HG03457 (cell line): ENCODE results near the gene LCP2.

Source experiments
- ATAC-seq: cut with Tn5 transposase; IDR thresholded peaks from one replicate; pipeline ENCODE4 v1.9.1; 2021; ENCODE audit warnings: moderate number of reproducible peaks; ENCODE audit not compliant: unreplicated experiment

Gene LCP2

GRCh38 chr5:170220191-170220590 is 77.4 kb downstream of the LCP2 start:
- ATAC-seq: no peak

DNA sequence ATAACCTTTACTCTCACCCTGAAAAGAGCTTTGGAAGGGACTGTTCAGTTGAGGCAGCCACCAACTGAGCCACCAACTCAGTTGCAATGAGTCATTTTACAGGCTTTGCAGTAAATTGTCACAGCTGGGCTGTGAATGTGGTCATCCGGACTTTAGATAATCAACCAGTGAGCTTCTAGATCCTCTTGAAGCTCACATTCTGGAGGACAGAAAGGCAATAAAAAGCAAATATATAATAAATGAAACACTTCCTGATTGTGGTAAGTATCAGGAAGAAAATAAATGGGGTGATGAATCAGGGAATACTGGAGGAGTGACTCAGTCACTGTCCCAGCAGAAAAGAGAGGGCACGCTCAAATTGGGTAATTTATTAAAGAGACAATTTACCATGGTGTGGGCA is 78.0 kb downstream of the LCP2 start:
- no peak for ATAC-seq

- ATAC-seq: no peak
Measured at GRCh38 chr5:170218726-170219125, 78.9 kb downstream of the LCP2 start.

DNA sequence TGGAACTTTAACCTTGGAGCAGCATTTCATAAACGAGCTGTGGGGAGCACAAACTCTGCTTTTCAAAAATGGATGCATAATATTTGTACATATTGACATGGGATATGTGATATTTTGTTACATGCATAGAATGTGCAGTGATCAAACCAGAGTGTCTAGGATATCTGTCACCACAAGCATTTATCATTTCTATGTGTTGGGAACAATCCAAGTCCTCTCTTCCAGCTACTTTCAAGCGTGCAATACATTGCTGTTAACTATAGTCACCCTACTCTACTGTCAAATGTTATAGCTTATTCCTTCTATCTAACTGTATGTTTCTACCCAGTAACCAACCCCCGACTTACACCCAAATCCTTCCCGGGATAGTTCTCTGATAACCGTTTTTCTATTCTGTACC is 79.7 kb downstream of the LCP2 start:
- ATAC-seq: no peak

DNA sequence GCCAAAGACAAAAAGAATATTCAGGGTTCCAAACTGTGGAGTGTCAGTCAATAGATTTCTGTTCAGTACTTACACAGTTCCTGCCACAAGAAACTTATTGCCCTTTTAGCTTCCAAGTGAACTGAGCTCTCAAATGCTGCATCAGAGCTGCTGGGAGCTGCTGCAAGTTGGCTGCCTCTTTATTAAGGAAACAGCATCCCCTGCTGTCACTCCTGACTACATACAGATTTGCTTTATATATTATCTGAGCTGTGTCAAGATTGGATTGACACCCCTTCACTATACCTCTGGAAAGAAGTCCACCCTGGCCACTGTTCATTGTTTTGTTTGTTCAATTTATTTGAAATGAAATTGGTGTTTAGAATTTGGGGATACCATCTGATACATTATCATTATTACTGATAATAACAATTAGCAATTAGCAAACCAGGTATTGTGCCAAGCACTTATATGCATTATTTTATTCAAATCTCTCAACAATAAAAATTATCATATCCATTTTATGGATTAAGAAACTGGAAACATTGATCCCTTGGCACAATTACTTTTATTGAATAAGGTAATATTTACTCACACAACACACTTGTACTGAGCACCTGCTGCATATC is 81.2 kb downstream of the LCP2 start:
- no peak for ATAC-seq

- ATAC-seq: no peak
Measured at GRCh38 chr5:170211575-170212334, 85.8 kb downstream of the LCP2 start.

GRCh38 chr5:170206958-170207357 is 90.6 kb downstream of the LCP2 start:
- no peak for ATAC-seq

- ATAC-seq: no peak
Measured at GRCh38 chr5:170206216-170206615, 91.4 kb downstream of the LCP2 start.

GRCh38 chr5:170204202-170204601 is 93.4 kb downstream of the LCP2 start:
- ATAC-seq: no peak

- ATAC-seq: no peak
Measured at GRCh38 chr5:170202117-170202516, 95.5 kb downstream of the LCP2 start.

- no peak for ATAC-seq
Measured at GRCh38 chr5:170201311-170201710, 96.3 kb downstream of the LCP2 start.

GRCh38 chr5:170200876-170201275 is 96.7 kb downstream of the LCP2 start:
- ATAC-seq: no peak
